HG02798 (cell line): ENCODE results near the gene PTX3.

Experiments
- ATAC-seq: cut with Tn5 transposase; IDR thresholded peaks from one replicate; pipeline ENCODE4 v1.9.1; 2021; ENCODE audit warnings: mild to moderate bottlenecking; ENCODE audit not compliant: unreplicated experiment, poor library complexity

The PTX3 gene

DNA sequence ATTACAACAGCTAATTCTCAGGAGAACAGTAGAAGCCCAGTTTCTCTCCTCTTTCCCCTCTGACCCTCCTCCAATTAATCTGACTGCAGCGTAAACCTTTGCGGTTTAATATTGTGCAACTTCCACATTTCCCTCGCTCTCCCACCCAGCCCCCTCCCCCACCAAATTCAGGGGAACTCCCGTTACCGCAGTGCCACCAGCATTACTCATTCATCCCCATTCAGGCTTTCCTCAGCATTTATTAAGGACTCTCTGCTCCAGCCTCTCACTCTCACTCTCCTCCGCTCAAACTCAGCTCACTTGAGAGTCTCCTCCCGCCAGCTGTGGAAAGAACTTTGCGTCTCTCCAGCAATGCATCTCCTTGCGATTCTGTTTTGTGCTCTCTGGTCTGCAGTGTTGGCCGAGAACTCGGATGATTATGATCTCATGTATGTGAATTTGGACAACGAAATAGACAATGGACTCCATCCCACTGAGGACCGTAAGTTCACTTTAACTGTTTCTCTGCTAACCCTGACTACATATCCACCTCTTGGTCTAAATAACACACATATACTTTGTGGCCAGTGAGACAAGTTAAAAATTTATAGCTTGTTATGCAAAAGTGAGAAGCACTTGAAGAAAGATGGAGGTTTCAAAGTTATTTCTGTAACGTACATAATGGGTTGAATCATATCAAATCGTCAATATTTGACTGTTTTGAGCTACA lies at the start of gene PTX3:
PTX3 (plus strand) TSS at position 268 of the 709 bp plus-strand sequence; CDS start at position 352, 84 bp downstream.
- ATAC-seq = no peak

GRCh38 chr3:157387708-157388435 lies 48.8 kb upstream of the PTX3 start:
- ATAC-seq = no peak

GRCh38 chr3:157388976-157389375 lies 47.7 kb upstream of the PTX3 start:
- no peak for ATAC-seq

GRCh38 chr3:157390713-157391515 lies 45.7 kb upstream of the PTX3 start:
- no peak for ATAC-seq

- ATAC-seq = no peak
Measured at GRCh38 chr3:157392104-157392503, 44.5 kb upstream of the PTX3 start.

- ATAC-seq = no peak
Measured at GRCh38 chr3:157393113-157393512, 43.5 kb upstream of the PTX3 start.

DNA sequence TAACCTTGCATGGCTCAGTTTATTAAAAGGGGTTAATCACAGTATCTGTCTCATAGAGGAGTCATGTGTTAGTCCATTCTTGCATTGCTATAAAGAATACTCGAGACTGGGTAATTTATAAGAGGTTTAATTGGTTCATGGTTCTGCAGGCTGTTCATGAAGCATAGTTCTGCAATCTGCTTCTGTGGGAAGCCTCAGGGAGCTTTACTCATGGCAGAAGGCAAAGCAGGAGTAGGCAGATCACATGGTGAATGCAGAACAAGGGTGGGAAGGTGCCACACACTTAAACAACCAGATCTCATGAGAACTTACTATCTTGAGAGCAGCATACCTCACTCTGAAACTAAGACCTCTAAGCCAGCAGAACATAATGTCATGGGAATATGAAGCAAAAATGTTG lies 42.2 kb upstream of the PTX3 start:
- ATAC-seq = no peak

DNA sequence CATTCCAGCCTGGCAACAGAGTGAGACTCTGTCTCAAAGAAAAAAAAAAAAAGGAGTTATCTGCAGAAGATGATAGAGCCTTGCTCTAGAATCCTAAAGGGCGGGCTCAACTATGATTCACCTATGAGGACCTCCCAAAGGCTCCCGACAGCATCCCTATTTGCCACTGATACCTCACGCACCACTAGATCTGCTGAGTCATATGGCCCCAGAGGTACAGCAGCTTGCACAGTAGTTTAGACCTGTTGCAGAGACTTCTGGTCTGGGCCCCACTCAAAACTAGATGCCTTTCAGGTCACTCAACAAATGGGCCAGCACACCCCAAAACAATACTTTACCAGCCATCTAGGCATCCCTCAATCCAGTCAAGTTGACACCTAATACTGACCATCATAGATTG lies 38.1 kb upstream of the PTX3 start:
- no peak for ATAC-seq

- no peak for ATAC-seq
Measured at GRCh38 chr3:157404381-157404780, 32.3 kb upstream of the PTX3 start.

GRCh38 chr3:157405457-157405856 lies 31.2 kb upstream of the PTX3 start:
- ATAC-seq = no peak

GRCh38 chr3:157406394-157406793 lies 30.3 kb upstream of the PTX3 start:
- ATAC-seq = no peak

GRCh38 chr3:157407769-157408168 lies 28.9 kb upstream of the PTX3 start:
- ATAC-seq = no peak

DNA sequence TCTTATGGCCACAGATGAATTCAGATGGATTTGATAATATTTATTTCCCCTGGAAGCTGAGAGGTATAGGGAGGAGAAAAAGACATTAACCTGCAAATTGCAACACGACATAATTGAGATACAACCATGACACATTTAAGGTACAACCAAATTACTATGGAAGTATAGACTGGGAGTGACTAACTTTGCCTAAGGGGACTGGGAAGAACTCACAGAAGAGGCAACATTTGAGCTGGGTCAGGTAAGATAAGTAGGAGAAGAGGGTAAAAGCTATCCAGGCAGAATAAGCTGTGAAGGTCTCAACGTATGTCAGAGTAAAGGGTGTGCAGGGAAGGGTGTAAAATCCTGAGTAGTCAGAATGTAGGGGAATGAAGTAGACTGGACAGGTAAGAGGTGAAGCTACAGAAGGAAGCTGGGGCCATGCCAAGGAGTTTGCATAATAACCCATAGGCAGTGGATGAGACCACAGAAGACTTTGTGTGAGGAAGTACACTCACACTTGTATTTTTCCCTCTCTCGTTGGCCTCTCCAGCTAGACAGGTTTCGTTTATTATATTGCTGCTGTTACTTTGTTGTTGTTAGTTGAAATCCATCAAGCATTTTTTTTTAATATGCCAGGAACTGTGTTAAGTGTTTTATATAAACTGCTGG lies 28.0 kb upstream of the PTX3 start:
- ATAC-seq = no peak

DNA sequence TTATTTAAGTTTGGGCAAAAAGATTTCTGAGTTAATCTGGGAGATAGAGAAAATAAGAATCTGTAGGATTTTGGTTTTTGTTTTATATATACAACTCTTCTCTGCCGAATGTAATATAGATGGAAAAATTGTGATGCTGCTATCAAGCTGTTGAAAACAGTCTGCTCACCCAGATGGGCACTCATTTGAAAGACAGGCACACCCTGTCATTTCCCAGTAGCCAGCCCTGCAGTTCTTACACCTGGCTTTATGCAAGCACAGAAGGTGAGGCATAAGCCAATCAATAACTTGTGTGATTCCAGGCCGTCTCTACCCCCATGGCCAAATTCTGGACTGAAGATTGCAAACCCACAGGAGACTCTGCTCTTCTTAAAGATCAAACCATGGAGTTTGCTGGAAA lies 27.1 kb upstream of the PTX3 start:
- no peak for ATAC-seq

DNA sequence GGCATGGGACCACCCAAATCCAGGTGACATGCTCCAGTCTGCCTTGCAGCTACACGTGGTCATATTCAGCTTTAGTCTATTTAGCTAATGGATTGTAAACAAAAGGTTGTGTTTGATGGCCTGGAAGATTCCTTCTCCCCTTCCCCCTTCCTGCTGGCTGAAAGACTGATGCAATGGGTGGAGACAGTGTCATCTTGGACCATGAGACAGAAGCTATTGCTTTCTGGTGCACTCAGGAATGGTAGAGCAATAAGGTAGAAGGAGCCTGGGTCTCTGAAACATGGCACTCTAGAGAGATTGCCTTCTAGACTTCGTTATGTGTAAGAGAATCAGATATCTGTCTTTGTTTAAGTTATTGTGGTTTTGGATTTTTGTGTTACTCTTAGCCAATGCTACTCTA lies 25.7 kb upstream of the PTX3 start:
- no peak for ATAC-seq

DNA sequence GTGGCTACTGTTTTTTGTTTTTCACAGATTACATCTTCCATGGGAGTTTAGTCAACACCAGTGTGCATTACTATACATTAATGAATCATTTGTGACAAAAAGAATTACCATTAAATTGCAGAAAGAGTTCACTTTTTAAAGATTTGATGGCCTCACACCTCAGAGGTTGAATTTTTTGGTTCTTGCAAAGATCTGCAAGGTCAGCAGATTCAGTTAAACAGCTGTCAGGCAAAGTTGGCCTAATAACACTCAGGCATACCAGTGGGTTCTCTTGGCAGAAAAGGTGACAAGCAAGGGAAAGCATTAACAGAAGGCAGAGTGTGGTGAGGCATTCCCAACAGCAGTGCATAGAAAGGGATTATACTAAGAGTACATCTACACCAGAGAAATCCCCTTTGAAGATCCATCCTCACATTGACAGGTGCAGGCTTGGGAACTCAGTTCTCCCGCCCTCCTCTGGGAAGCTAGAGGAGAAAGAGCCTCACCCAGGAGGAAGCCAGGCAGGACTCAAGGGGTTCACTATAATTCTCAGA lies 24.3 kb upstream of the PTX3 start:
- ATAC-seq = no peak

- no peak for ATAC-seq
Measured at GRCh38 chr3:157414861-157415260, 21.8 kb upstream of the PTX3 start.

- no peak for ATAC-seq
Measured at GRCh38 chr3:157416347-157417087, 20.1 kb upstream of the PTX3 start.

- ATAC-seq = no peak
Measured at GRCh38 chr3:157417247-157417646, 19.4 kb upstream of the PTX3 start.

DNA sequence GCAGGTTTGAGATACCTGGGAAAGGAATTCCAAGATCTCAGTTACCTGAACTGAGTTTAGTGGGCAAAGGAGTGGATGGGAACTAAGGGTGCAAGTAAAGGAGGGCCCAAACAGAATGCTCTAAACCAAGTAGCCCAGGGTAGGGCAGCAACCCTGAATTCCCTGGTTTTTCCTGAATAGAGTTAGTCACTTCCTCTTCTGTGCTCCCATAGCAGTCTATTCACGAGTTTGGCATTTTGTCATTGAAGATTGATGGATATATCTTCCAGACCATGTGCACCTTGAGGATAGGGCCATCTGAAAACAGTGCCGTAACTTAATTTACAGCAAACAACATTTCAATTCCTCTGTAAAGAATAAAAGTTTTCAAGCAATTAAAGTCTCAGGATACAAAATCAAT lies 18.5 kb upstream of the PTX3 start:
- no peak for ATAC-seq
